GM13977 (cell line): Measurements from ENCODE around the gene ADCY3.
"Not testable (repeated sequence)": the region's sequence is repeated elsewhere in the genome, so short reads cannot be mapped to it uniquely, and the experiment has no call there.

Source experiments
- DNase-seq: peaks from one replicate; pipeline ENCODE4 v3.0.0; 2012; ENCODE audit warnings: low spot score
- in situ Hi-C: fragments of 300-500 bp; cut with MboI; formaldehyde crosslinking; loops from one replicate; pipeline ENCODE4 v1.12.0; 2022; ENCODE audit warnings: low sequenced_read_pairs, low pct_unique_long_range_greater_than_20kb, mixed read lengths, inconsistent platforms; ENCODE audit not compliant: unreplicated experiment
- TF ChIP-seq, protein P1 (sequence below): IDR thresholded peaks from 2 replicates; pipeline ENCODE4 v1.5.1; 2012; ENCODE audit warnings: mild to moderate bottlenecking, control low read depth; ENCODE audit not compliant: insufficient read depth; ENCODE audit errors: extremely low read depth, missing control alignments

Gene ADCY3

DNA sequence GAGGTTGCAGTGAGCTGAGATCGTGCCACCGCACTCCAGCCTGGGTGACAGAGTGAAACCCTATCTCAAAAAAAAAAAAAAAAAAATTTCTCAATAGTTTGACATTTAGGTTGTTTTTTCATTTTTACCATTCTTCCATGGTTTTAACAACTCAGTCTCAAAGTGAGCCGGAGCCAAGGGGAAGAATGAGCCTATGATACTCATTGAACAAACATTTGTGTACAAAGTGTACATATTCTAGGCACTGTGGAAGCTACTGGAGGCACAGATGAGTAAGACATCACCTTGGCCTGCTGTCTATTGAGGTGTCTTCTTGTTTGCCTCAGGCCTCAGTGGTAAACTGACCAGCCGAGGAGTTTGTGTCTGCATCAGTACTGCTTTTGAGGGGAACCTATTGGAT lies 104.9 kb downstream of the ADCY3 start:
- in situ Hi-C loops: no loop called here
- no peak for DNase-seq
- TF ChIP-seq, protein P1, sequence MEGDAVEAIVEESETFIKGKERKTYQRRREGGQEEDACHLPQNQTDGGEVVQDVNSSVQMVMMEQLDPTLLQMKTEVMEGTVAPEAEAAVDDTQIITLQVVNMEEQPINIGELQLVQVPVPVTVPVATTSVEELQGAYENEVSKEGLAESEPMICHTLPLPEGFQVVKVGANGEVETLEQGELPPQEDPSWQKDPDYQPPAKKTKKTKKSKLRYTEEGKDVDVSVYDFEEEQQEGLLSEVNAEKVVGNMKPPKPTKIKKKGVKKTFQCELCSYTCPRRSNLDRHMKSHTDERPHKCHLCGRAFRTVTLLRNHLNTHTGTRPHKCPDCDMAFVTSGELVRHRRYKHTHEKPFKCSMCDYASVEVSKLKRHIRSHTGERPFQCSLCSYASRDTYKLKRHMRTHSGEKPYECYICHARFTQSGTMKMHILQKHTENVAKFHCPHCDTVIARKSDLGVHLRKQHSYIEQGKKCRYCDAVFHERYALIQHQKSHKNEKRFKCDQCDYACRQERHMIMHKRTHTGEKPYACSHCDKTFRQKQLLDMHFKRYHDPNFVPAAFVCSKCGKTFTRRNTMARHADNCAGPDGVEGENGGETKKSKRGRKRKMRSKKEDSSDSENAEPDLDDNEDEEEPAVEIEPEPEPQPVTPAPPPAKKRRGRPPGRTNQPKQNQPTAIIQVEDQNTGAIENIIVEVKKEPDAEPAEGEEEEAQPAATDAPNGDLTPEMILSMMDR: no peak

DNA sequence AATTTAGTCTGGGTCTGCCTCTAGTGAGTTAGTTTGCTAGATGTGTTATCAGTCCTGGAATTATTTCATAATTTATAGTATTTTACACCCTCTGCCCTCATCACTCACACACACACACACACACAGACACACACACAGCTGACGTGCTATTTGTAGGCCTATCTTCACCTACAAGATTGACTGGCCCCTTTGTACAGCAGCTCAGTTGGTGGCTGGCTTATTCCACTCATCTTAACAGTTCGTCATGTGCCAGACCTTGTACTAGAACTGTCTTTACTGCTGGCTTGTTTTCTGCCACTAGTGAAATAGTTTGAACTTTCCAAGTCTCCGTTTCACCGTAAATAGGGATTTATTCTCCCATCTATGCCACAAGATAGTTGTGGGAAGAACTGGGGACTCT lies 105.5 kb downstream of the ADCY3 start:
- TF ChIP-seq, protein P1: no peak
- no peak for DNase-seq
- in situ Hi-C loops: no loop called here

DNA sequence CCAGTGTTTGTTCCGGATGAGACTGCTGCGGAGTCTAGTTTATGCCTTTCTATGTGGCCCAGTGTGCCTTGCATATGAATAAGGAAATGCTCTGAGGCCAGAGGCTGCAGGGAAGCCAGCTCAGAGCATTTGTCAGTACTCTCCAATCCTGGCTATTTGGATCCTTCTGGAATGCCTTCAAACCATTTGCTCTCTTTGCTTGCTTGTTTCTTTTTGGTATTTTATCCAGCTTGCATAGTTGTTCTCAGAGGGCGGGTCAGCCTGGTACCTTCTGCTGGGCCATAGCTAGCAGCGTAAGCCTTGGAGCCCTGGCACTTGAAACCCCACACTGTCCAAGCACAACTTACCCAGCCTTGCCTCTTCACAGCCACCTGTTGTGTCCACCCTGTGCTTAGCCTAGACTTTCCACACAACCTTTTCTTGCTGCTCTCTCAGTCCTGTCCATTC lies 106.3 kb downstream of the ADCY3 start:
- TF ChIP-seq, protein P1: no peak
- no peak for DNase-seq
- in situ Hi-C loops: no loop called here

DNA sequence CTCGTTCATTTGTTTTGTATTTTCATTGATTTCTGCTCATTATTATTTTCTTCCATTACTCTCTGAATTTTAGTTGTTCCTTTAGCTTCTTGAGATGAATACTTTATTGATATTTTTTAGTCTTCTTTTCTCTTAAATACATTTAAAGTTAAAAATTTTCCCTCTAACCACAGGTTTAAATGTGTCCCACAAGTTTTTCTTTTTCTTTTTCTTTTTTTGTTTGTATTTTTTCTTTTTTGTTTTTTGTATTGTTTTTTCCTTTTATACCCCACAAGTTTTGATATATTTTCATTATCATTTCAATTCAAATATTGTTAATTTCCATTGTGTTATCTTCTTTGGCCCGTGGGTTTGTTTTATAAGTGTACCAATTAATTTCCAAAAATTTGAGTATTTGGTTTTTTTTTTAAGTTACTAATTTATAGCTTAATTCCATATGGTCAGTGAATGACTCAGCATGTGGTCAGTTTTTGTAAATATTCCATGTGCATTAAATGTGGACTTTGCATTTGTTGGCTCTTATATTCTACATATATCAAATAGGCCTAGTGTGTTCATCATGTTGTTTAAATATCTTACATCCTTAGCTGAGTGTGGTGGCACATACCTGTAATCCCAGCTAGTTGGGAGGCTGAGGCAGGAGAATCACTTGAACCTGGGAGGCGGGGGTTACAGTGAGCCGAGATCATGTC lies 110.6 kb downstream of the ADCY3 start:
- TF ChIP-seq, protein P1: no peak
- in situ Hi-C loops: no loop called here
- DNase-seq: no peak

DNA sequence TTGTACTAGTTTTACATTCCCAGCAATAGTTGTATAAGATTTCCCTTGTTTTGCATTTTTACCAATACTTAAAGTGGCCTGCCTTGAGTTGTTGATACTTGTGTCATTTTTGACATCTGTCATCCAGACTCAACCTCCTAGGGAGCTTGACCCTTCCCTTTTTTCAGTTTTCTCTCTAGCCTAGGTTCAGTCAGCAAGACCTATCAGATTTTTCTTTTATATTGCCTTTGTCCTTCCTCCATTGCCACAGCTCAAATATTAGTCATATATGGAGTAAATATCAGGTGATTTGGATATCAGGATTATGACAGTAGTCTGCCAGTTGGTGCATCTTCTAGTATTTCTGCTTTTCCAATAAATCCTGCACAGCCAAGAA lies 113.4 kb downstream of the ADCY3 start:
- TF ChIP-seq, protein P1: no peak
- no peak for DNase-seq
- in situ Hi-C loops: no loop called here

DNA sequence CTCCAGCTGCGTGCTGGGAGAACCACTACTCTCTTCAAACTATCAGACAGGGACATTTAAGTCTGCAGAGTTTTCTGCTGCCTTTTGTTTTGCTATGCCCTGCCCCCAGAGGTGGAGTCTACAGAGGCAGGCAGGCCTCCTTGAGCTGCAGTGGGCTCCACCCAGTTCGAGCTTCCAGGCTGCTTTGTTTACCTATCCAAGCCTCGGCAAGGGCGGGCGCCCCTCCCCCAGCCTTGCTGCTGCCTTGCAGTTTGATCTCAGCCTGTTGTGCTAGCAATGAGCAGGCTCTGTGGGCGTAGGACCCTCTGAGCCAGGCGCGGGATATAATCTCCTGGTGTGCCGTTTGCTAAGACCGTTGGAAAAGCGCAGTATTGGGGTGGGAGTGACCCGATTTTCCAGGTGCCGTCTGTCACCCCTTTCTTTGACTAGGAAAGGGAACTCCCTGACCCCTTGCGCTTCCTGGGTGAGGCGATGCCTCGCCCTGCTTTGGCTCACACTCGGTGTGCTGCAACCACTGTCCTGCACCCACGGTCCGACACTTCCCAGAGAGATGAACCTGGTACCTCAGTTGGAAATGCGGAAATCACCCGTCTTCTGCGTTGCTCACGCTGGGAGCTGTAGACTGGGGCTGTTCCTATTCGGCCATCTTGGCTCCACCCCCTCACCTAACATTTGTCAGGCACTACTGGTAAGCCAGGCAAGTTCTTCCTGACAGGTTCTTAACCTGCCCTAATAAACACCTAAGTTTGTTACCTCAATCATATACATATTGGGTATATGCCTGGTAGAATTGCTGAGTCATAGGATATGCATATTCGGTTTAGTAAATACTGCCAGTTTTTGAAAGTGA lies 114.0 kb downstream of the ADCY3 start:
- DNase-seq, in situ Hi-C loops: not testable (repeated sequence)

DNA sequence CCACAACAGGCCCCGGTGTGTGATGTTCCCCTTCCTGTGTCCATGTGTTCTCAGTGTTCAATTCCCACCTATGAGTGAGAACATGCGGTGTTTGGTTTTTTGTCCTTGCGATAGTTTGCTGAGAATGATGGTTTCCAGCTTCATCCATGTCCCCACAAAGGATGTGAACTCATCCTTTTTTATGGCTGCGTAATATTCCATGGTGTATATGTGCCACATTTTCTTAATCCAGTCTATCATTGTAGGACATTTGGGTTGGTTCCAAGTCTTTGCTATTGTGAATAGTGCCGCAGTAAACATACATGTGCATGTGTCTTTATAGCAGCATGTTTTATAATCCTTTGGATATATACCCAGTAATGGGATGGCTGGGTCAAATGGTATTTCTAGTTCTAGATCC lies 119.5 kb downstream of the ADCY3 start:
- in situ Hi-C loops, DNase-seq: not testable (repeated sequence)
